Fibroblast of skin of right quadriceps (primary cell): ENCODE measurements around the gene CLIP2.
"Not testable (repeated sequence)": the region's sequence is repeated elsewhere in the genome, so short reads cannot be mapped to it uniquely, and the experiment has no call there.

Experiments used
- DNase-seq: peaks from one replicate; pipeline ENCODE4 v3.0.0-alpha.2; 2013

CLIP2 gene

GRCh38 chr7:74338366-74339108, 49.3 kb downstream of the CLIP2 start:
- DNase-seq: no peak

GRCh38 chr7:74339648-74340047, 50.4 kb downstream of the CLIP2 start:
- not testable (repeated sequence) for DNase-seq

GRCh38 chr7:74343281-74344131, 54.3 kb downstream of the CLIP2 start:
- peak; percentile 65 for DNase-seq

GRCh38 chr7:74344132-74344496, 54.9 kb downstream of the CLIP2 start:
- peak; percentile 19 for DNase-seq

DNA sequence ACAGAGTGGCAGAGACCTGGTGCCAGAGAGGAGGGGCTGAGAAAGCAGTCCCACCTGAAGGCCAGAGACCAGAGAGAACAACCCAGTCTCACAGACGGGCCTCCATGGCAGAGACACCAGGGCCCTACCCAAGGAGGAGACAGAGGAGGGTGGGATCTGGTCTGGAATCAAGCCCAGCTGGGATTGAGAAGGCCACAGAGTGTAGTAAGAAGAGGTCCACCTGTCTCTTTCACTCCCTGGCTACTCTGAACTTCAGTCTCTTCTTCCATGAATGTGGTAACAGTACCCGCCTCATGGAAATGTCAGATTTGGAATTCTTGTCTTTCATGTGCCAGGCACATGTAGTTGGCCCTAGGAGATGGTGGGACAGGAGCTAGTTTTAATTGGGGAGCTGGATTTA, 55.6 kb downstream of the CLIP2 start:
- DNase-seq: no peak

DNA sequence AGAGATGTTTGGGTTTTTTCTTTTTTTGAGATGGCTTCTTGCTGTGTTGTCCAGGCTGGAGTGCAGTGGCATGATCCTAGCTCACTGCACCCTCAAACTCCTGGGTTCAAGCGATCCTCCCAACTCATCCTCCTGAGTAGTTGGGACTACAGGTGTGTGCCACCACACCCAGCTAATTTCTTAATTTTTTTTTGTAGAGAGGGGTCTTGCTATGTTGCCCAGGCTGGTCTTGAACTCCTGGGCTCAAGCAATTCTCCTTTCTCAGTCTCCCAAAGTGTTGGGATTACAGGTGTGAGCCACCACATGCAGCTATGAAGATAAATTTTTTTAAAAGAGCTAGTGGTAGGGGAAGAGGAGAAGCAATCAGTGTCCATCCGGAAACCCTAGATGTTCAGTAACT, 56.8 kb downstream of the CLIP2 start:
- no peak for DNase-seq

DNA sequence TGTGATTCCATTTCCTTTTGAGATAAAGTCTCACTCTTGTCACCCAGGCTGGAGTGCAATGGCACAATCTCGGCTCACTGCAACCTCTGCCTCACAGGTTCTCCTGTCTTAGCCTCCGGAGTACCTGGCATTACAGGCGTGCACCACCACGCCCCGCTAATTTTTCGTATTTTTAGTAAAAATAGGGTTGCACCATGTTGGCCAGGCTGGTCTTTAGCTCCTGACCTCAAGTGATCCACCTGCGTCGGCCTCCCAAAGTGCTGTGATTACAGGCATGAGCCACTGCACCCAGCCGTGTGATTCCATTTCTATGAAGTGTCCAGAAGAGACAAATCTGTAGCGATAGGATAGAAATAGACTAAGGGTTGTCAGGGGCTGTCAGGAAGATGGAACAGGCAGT, 60.4 kb downstream of the CLIP2 start:
- DNase-seq: no peak

DNA sequence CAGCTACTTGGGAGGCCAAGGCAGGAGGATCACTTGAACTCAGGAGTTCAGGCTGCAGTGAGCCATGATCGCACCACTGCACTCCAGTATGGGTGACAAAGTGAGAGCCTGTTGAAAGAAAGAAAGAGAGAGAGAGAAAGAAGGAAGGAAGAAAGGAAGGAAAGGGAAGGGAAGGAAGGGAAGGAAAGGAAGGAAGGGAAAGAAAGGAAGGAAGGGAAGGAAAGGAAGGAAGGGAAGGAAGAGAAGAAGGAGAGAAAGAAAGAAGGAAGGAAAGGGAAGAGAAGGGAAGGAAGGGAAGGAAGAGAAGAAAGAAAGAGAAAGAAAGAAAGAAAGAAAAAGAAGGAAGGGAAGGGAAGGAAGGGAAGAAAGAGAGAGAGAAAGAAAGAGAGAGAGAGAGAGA, 61.5 kb downstream of the CLIP2 start:
- no peak for DNase-seq

- DNase-seq: no peak
Observed at GRCh38 chr7:74351836-74352235, 62.6 kb downstream of the CLIP2 start.

DNA sequence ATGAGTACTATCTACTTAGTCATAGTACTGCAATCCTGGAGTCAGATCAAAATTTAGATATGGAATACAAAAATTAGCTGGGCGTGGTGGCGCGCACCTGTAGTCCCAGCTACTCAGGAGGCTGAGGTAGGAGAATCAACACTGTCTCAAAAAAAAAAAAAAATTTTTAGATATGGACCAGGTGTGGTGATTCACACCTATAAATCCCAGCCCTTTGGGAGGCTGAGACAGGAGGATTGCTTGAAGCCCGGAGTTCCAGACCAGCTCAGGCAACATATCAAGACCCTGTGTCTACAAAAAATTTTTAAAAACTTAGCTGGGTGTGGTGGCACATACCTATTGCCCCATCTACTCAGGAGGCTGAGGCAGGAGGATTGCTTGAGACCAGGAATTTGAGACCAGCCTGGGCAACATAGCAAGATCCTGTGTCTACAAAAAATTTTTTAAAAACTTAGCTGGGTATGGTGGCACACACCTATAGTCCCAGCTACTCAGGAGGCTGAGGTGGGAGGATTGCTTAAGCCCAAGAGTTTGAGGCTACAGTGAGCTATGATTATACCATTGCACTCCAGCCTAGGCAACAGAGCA, 63.4 kb downstream of the CLIP2 start:
- not testable (repeated sequence) for DNase-seq

- DNase-seq: no peak
Observed at GRCh38 chr7:74354009-74354408, 64.8 kb downstream of the CLIP2 start.

DNA sequence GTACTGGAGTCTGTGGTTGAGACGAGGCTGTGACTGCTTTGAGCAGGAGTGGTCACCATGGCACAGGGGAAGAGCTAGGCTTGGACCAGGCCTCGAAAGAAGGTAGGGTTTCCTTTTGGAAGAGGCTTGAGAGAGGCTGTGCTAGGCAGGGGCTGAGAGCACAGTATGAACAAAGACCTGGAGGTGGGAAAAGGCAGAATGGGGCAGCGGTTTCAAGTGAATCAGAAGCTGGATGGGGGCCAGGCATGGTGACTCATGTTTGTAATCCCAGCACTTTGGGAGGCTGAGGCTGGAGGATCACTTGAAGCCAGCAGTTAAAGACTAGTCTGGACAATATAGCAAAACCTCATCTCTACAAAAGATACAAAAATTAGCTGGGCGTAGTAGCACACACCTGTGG, 65.9 kb downstream of the CLIP2 start:
- peak; percentile 83 for DNase-seq

GRCh38 chr7:74356589-74357315, 67.5 kb downstream of the CLIP2 start:
- DNase-seq: no peak

GRCh38 chr7:74360008-74360407, 70.8 kb downstream of the CLIP2 start:
- no peak for DNase-seq

DNA sequence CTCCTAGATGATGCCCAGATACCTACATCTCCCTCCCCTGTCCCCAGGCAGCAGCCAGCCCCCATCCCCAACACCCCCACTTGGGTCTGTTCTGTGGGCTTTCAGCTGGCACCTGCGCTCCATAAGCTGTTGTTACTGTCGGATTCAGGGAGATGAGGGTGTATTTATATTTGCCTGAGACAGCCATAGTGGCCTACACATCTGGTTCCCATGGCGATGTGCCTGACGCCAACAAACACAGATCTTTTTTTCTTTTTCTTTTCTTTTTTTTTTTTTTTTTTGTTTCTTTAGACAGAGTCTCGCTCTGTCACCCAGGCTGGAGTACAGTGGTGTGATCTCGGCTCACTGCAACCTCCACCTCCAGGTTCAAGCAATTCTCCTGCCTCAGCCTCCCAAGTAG, 73.1 kb downstream of the CLIP2 start:
- DNase-seq: no peak

GRCh38 chr7:74364061-74364460, 74.9 kb downstream of the CLIP2 start:
- DNase-seq: no peak

DNA sequence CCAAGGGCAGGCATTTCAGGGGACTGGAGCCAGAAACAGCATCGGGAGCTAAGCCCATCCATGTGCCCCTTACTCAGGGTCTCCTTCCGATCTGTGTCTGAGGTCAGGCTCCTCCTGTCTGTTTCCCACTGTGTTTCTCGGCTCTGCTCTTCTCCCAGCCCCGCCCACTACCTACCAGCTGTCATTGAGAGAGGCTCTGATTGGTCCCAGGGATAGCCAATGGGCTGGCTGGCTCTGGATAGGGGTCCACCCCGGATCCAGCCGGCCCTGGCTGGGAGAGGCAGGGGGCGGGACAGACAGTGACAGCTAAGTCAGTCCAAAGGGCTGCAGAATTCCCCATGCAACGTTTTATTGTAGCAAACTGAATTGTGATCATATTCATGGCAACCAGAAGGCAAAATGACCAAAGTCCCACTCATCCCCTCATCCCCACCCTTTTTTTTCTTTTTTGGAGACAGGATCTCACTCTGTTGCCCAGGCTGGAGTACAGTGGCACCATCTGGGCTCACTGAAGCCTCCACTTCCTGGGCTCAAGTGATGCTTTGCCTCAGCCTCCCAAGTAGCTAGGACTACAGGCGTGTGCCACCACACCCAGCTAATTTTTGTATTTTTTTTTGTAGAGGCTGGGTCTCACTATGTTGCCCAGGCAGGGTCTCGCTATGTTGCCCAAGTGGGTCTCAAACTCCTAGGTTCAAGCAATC, 76.3 kb downstream of the CLIP2 start:
- DNase-seq: peak; percentile 57

DNA sequence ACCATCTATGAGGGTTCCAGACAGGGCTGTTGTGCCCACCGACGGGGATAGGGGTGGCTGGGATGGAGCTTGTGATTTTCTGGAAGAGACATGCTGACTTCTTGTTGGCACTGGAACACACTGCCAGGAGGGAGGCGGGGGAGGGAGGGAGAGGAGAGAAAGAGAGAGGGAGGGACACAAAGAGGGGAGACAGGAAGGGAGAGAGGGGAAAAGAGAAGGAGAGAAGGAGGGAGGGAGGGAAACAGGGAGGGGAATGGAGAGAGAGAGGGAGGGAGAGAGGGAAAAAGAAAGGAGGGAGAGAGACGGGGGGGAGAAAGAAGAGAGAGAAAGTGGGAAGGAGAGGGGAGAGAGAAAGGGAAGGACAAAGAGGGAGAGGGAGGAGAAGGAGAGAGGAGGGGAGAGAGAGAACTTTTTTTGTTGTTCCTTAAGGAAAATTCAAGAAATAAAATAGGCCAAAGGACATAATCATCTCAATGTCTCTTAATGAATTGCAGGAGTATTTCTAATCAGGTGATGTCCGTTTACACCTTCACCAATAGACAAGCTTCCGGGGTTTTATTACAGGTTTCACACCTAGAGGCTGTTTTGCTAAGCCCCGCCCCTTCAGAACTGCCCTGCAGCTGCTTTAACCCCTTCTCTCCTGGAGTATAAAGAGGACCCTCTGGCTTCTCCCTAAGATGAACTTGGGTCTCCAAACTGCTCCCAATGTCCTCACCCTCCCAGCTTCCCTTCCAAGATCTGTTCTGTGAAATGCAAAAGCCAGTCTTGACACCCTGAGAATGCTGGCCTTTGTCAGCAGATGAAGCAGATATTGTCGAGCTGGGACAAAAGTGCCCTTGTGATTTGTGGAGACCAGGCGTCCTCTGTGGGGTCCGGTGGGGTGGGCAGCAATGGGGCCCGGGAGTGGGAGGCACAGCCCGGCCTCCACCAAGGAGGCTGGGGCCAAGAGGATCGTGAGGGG, 82.5 kb downstream of the CLIP2 start:
- DNase-seq: no peak

DNA sequence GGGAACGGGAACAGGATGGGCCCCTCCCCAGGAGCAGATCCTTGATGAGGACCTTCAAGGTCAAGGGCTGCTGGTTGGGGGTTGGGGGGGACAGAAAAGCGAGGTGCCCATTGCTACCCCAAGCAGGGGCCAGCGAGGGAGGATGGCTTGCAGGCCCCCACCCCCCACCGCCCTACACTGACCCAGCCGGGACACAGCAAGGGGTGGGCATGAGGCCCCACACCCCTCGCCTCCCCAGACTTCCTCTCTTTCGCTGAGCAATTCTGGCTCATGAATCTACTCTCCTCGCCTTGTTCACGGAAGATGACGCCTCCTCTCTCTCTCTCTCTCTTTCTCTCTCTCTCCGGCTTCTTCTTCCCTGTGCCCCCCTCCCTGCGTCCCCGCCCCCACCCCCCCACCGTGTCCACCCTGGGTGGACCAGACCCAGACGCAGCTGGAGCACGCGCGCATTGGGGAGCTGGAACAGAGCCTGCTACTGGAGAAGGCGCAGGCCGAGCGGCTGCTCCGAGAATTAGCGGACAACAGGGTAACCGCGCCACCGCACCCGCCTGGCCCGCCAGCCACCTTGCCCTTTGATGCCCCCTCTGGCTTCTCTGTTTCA, 83.4 kb downstream of the CLIP2 start:
- no peak for DNase-seq

DNA sequence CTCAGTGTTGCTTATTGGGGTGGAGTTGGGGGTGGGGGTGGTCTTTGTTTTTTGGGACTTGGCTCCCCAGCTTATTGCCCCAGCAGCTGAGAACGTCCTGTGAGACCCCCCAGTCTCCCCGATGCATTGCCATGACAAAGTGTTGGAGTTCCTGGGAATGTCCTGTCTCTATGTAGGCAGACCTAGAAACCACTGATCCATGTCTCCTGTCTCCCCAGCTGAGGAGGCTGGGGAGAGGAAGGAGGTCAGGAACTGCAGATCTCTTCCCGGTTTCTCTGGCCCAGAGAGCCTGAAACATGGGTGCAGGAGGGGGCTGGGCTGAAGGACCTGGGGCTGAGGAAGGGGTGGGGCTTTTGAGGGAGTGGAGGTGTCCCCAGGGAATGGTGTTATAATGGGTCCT, 84.3 kb downstream of the CLIP2 start:
- no peak for DNase-seq

GRCh38 chr7:74375726-74376220, 86.6 kb downstream of the CLIP2 start:
- no peak for DNase-seq
